Tibial artery (tissue), 4 donors: ENCODE measurements around the gene ATE1.
"Not testable (repeated sequence)": the region's sequence is repeated elsewhere in the genome, so short reads cannot be mapped to it uniquely, and the experiment has no call there.

ENCODE experiments used
- DNase-seq, 2 donors: peaks; one replicate each; pipeline ENCODE4 v3.0.0-alpha.2; 2019
- H3K27ac ChIP-seq, 2 donors: fragments of 200-600 bp; sonication (generic) in 1 of 2; 1 replicate in 1 of 2; 2 replicates in 1 of 2; pipeline ENCODE4 v1.5.1; 2018 to 2019; ENCODE audit warnings: mild to moderate bottlenecking in 1 of 2
- H3K27me3 ChIP-seq, 2 donors: fragments of 200-600 bp; sonication (generic) in 1 of 2; one replicate each; pipeline versions ENCODE4 v1.5.1 to v1.6.0; 2016 to 2019
- H3K36me3 ChIP-seq, 3 donors: fragments of 200-600 bp; sonication (generic) in 2 of 3; one replicate each; pipeline ENCODE4 v1.5.1; 2016 to 2019; ENCODE audit warnings: mild to moderate bottlenecking in 2 of 3
- H3K4me1 ChIP-seq, 4 donors: fragments of 200-600 bp; sonication (generic) in 2 of 4; 1 replicate in 3 of 4; 2 replicates in 1 of 4; pipeline ENCODE4 v1.5.1; 2016 to 2019
- H3K4me3 ChIP-seq, 2 donors: fragments of 200-600 bp; sonication (generic) in 1 of 2; 1 replicate in 1 of 2; 2 replicates in 1 of 2; pipeline ENCODE4 v1.5.1; 2018 to 2019; ENCODE audit warnings: mild to moderate bottlenecking in 2 of 2
- H3K9me3 ChIP-seq, 3 donors: fragments of 200-600 bp; sonication (generic) in 1 of 3; one replicate each; pipeline ENCODE4 v1.5.1; 2016 to 2019
- intact Hi-C: fragments of 100-400 bp; cut with DNase I; formaldehyde crosslinking; loops from one replicate; pipeline ENCODE4 v1.15.0; 2023; ENCODE audit warnings: low total_unique reads
- TF ChIP-seq, protein P1 (sequence below), 2 experiments: fragments of 200-600 bp in 1 of 2; fragments of 450-650 bp in 1 of 2; IDR thresholded peaks; one replicate each; pipeline ENCODE4 v1.5.1; 2017 to 2019; ENCODE audit warnings: antibody characterized with exemption in 2 of 2, mild to moderate bottlenecking in 1 of 2, moderate library complexity in 1 of 2

The ATE1 gene

GRCh38 chr10:121941532-121941931, 13.7 kb upstream of the ATE1 start:
- intact Hi-C loops, result no loop called here
- Histone ChIP-seq H3K27ac (no peak overlapping the region), H3K4me1 (peaks cover 0 to 6% (median 2%) of the 10 kb centered on the region in 4 donors), H3K27me3 (no peaks in the 10 kb centered on the region), H3K9me3 (no peaks in the 10 kb centered on the region), H3K4me3 (no peak overlapping the region), H3K36me3 (no peaks in the 10 kb centered on the region)
- DNase-seq, result no peak
- TF ChIP-seq, protein P1, sequence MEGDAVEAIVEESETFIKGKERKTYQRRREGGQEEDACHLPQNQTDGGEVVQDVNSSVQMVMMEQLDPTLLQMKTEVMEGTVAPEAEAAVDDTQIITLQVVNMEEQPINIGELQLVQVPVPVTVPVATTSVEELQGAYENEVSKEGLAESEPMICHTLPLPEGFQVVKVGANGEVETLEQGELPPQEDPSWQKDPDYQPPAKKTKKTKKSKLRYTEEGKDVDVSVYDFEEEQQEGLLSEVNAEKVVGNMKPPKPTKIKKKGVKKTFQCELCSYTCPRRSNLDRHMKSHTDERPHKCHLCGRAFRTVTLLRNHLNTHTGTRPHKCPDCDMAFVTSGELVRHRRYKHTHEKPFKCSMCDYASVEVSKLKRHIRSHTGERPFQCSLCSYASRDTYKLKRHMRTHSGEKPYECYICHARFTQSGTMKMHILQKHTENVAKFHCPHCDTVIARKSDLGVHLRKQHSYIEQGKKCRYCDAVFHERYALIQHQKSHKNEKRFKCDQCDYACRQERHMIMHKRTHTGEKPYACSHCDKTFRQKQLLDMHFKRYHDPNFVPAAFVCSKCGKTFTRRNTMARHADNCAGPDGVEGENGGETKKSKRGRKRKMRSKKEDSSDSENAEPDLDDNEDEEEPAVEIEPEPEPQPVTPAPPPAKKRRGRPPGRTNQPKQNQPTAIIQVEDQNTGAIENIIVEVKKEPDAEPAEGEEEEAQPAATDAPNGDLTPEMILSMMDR (IDR thresholded peaks at IDR 0.05), result no peak

DNA sequence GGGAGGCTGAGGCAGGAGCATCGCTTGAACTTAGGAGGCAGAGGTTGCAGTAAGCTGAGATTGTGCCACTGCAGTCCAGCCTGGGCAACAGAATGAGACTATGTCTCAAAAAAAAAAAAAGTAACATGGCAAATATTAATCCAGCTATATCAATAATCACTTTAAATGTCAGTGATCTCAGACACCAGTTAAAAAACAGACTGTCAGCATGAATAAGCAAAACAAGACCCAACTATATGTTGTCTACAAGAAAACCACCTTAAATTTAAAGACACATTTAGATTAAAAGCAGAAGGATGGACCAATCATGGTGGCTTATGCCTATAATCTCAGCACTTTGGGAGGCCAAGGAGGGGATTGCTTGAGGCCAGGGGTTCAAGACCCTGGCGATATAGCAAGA, 8.5 kb upstream of the ATE1 start:
- H3K27me3 ChIP-seq, result no peaks in the 10 kb centered on the region
- H3K36me3 ChIP-seq, result no peaks in the 10 kb centered on the region
- intact Hi-C loops, result no loop called here
- H3K27ac ChIP-seq, result no peak overlapping the region
- H3K9me3 ChIP-seq, result no peaks in the 10 kb centered on the region
- no peaks in the 10 kb centered on the region for H3K4me1 ChIP-seq
- no peak overlapping the region for H3K4me3 ChIP-seq
- no peak for DNase-seq
- TF ChIP-seq, protein P1 (IDR thresholded peaks at IDR 0.05), result no peak

- Histone ChIP-seq H3K4me1 (no peaks in the 10 kb centered on the region), H3K9me3 (no peaks in the 10 kb centered on the region), H3K27me3 (no peaks in the 10 kb centered on the region), H3K4me3 (no peak overlapping the region), H3K27ac (no peak overlapping the region), H3K36me3 (no peaks in the 10 kb centered on the region)
- TF ChIP-seq, protein P1 (IDR thresholded peaks at IDR 0.05), result no peak
- intact Hi-C loops, result no loop called here
- no peak for DNase-seq
Observed at GRCh38 chr10:121935702-121936101, 7.9 kb upstream of the ATE1 start.

DNA sequence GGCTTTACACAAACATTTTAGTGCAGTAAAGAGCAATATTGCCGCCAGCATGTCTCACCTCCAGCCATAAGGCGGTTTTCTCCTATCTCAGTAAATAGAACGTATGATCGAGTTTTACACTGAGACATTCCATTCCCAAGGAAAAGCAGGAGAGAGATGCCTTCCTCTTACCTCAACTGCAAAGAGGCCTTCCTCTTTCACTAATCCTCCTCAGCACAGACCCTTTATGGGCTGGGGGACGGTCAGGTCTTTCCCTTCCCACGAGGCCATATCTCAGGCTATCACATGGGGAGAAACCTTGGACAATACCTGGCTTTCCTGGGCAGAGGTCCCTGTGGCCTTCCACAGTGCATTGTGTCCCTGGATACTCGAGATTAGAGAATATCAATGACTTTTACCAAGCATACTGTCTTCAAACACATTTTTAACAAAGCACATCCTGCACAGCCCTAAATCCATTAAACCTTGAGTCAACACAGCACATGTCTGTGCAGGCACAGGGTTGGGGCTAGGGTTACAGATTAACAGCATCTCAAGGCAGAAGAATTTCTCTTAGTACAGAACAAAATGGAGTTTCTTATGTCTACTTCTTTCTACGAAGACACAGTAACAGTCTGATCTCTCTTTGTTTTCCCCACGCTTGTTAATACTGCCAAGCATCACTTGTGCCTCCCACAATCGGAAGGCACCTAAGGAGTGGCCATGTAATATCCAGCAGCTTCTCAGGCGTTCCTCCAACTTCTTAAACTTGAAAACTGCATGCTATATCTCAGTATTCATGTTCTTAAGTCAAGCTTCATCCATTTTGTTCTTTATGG, 2.6 kb upstream of the ATE1 start:
- intact Hi-C loops, H3K36me3 ChIP-seq, H3K27me3 ChIP-seq, H3K9me3 ChIP-seq, H3K27ac ChIP-seq, DNase-seq, H3K4me3 ChIP-seq: not testable (repeated sequence)
- peaks cover 0 to 30% (median 11%) of the 10 kb centered on the region in 4 donors for H3K4me1 ChIP-seq

GRCh38 chr10:121929585-121930267, 1.9 kb upstream of the ATE1 start:
- not testable (repeated sequence) for H3K9me3 ChIP-seq, DNase-seq, H3K4me3 ChIP-seq, H3K36me3 ChIP-seq, H3K27ac ChIP-seq, H3K27me3 ChIP-seq
- peaks cover 0 to 32% (median 11%) of the 10 kb centered on the region in 4 donors for H3K4me1 ChIP-seq
- intact Hi-C loops, result loop anchor here (5.0 kb wide), 1 partner anchor 123 kb away; no protein-coding TSS in a partner anchor

- DNase-seq, result peak in 1 of 2 donors; percentile 34
Observed at GRCh38 chr10:121928528-121928884, 675 bp upstream of the ATE1 start.

More at GRCh38 chr10:121928528-121928884, 675 bp upstream of the ATE1 start:
- peak overlapping the region; percentile 73 to 98 for H3K4me3 ChIP-seq
- no peaks in the 10 kb centered on the region for H3K36me3 ChIP-seq
- H3K27ac ChIP-seq, result peak overlapping the region; percentile 93 to 99
- TF ChIP-seq, protein P1 (IDR thresholded peaks at IDR 0.05), result peak in 1 of 2 experiments; percentile 1
- intact Hi-C loops, result loop anchor here (5.0 kb wide), 1 partner anchor 124 kb away; no protein-coding TSS in a partner anchor
- no peaks in the 10 kb centered on the region for H3K27me3 ChIP-seq
- H3K4me1 ChIP-seq, result peaks cover 0 to 32% (median 11%) of the 10 kb centered on the region in 4 donors
- H3K9me3 ChIP-seq, result no peaks in the 10 kb centered on the region
